IPS DF 19.7 (cell line): ENCODE data around the gene KDM4C.
"Not testable (repeated sequence)": the region's sequence is repeated elsewhere in the genome, so short reads cannot be mapped to it uniquely, and the experiment has no call there.

ENCODE experiments used
- DNase-seq: peaks from one replicate; pipeline ENCODE4 v3.0.0-alpha.2; 2013; ENCODE audit warnings: low read depth, low spot score

The KDM4C gene

DNA sequence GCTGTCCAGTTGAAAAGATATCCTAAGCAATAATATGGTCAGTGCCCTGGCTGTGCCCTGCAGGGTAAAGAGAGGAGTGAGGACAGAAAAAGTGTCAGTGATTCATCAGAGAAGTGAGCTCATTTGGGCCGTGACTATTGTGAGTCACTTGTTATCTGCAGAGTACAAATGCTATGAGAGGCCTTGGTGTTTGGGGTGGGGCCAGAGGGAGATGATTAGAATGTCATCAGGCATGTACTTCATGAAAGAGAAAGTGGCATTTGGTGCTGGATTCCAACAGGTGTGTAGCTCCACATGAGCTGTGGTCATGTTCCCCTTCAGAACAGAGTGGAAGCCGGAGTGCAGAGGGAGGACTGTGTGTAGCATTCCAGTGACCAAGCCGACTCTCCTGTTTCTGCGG is 174.1 kb downstream of the KDM4C start:
- no peak for DNase-seq

DNA sequence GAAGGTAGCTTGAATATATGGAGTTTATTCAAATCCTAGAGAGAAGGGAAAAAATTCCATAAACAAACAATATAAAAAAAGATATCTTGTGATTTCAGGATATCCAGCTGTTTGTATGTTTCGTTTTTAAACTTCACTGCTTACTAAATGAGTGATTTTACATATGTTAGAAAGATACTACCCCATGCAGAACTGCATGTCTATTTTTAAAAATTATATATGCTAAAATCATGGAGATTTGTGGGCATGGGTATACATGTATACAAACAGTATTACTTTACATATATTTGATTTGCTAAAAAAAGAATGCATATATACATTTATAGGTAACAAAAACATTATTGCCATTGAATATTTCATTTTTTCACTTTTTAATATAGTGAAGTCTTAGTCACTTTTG is 178.3 kb downstream of the KDM4C start:
- DNase-seq, result no peak

DNA sequence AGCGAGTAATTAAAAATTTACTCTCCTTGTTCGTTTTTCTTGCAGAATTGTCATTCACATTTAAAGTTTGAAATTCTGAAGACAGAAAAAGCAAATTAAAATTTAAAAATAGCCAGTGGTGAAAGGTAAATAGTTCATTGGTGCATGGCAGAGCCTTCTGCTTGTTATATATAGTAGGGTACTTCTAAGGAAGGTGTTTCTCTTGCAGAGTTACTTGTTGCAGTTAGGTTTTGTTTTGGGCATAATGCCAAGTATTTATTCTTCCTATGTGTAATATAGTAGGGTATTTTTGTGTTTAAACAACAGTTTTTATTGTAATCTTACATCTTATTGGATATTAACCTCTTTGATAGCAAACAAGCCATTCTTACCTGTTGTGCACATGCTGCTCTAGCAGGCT is 179.4 kb downstream of the KDM4C start:
- DNase-seq, result no peak

DNA sequence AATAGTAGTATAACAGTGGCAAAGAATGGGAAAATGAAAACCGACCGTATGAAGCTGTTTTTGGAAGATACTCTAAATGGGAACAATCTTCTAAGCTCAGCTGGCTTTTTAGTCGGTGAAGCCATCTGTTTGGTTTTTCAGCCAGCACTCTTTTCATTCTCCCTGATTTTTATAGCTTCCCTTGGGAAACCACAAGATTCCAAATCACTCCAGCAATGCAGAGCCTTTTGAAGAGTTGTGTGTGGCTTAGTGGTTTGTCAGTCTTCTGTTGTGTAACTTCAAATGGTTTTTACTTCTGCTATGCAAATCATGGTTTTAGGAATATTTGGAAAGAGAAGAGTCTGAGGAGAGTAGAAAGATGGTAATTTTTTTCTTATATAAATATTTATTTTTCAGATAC is 180.7 kb downstream of the KDM4C start:
- DNase-seq, result no peak

DNA sequence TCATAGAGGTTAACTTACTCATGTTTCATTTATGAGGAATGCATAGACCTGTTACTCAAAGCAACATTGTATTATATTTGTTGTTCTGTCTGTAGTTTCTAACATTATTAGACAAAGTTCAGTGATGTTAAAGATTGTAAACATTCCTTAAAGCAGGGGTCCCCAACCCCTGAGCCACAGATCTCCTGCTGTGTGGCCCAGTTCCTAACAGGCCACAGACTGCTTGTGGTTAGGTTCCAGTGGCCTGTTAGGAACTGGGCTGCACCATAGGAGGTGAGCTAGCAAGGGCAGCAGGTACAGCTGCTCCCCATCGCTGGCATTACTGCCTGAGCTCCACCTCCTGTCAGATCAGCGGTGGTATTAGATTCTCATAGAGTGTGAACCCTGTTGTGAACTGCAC is 181.1 kb downstream of the KDM4C start:
- no peak for DNase-seq

DNA sequence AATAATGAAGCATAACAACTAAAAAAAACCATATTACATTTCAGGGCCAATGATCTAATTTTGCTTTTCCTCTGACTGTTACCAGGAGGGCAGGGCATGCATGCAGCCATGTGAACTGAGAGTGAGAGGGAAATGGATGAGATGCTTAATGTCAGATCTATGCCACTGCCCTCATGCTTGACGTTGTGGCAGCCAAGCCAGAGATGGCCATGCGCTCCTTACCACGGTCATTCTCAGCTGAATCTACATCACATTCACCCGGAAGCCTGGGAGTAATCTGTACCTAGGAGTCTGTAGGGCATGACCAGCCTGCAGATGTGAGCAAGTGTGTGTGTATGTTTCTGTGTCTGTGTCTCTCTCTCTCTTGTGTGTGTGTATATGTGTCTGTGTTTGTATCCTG is 183.7 kb downstream of the KDM4C start:
- no peak for DNase-seq

DNA sequence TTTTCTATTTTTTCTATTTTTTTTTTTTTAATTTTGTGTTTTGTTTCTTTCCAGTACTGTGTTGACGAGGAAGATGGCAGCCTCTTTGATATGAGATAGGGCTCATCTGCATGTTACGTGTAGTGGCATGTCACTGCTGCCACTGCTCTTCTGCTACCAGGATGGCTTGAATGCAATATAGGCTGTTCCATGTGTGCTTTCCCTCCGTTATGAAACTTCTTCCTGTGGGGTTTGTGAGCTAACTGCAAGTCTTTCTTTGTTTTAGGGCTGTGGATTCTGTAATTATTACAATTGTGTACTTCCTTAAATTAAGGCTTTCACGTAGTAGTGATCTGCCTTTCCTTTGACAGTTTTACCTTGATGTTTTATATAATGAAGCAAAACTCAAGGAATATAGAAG is 184.6 kb downstream of the KDM4C start:
- no peak for DNase-seq

DNA sequence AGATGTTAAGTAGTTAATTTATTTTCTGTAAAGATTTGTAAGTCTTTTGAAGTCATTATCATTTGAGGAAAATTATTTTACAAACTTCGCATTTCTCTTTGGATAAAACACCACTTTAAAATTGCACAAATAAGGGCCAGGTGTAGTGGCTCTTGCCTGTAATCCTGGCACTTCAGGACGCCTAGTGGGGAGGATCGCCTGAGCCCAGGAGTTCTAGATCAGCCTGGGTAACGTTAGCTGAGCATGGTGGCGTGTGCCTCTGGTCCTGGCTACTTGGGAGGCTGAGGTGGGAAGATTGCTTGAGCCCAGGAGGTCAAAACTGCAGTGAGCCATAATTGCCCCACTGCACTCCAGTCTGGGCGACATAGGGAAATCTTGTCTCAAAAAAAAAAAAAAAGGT is 185.5 kb downstream of the KDM4C start:
- no peak for DNase-seq

DNA sequence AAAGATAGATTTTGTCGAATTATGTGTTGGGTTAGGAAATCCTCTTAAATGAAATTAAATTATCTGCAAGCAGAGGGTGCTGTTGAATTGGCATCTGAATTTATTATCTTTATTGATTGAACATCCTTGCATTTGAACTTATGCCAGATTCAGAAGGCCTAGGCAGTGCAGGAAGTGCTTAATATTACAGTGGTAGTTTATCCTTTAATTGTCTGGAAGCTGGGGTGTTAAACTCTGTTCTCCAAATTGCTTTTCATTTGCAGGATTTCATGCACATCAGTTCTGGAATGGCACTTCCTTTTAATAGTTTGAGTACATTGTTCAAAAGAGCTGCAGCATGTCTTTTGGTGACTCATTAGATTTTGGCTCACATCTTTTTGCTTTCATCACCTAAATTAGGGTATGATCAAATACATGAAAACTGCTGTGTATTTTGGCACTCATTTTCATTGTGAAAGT is 186.3 kb downstream of the KDM4C start:
- DNase-seq, result no peak

DNA sequence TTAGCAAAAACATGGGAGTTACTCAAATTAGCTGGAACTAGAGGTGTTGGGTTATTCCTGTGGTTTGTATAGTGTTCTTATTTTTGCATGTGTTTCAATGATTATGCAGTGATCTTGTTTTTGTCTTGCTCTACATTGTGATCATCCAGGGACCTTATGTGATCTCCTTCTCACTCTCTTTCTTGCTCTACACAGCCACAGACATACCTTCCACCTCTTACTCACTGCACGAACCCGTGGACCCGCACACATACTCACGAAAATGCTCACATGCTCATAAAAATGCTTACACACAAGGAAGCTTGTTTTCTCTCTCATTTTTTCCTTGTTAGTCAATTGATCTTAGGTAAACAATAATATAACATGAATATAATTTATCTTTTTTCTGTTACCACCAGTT is 187.1 kb downstream of the KDM4C start:
- DNase-seq, result no peak

DNA sequence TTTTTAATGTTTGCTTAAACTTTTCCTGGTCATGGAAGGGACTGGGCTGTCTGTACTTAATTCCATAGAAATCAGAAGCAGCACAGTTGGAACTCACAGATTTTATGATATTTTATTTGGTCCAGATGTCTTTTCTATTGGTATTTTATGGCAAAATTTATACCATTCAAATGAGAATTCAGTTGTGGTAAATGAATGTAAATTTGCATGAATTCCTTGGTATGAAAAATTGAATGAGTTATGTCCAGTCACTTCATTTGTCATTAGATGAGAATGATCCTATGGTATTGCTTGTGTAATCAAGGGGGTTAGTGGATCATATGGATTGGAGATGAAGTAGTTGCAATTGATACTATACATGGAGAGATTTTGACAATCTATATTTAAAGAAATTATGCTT is 188.0 kb downstream of the KDM4C start:
- DNase-seq, result no peak

DNA sequence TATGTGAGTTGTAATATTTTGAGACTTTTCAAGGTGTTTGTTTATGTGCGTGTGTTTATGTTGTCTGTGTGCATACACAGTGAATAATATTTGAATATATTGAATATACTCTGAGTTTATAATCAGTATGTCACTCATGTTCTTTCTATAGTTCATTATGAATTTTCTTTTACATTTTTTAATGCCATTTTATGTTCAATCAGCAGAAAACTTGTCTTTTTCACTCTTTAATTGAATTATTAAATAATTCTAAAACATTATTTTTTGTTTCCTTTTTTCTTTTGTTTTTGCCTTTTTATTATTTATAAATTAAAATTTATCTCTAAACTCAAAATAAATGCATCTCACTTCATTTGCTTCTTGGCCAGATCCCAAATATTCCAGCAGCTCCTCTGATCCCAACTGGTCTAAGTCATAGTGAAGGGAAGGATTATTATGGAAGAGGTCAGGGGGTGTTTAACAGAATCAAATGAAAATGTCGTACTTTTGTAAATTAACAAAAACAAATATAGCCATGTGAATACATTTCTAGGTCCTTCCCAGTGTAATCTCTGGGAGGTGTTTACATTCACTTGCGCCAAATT is 188.9 kb downstream of the KDM4C start:
- DNase-seq, result no peak

DNA sequence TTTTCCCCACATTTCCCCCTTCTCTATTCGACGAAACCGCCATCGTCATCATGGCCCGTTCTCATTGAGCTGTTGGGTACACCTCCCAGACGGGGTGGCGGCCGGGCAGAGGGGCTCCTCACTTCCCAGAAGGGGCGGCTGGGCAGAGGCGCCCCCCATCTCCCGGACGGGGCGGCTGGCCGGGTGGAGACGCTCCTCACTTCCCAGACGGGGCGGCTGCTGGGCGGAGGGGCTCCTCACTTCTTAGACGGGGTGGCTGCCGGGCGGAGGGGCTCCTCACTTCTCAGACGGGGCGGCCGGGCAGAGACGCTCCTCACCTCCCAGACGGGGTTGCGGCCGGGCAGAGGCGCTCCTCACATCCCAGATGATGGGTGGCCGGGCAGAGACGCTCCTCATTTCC is 191.1 kb downstream of the KDM4C start:
- DNase-seq, result not testable (repeated sequence)

DNA sequence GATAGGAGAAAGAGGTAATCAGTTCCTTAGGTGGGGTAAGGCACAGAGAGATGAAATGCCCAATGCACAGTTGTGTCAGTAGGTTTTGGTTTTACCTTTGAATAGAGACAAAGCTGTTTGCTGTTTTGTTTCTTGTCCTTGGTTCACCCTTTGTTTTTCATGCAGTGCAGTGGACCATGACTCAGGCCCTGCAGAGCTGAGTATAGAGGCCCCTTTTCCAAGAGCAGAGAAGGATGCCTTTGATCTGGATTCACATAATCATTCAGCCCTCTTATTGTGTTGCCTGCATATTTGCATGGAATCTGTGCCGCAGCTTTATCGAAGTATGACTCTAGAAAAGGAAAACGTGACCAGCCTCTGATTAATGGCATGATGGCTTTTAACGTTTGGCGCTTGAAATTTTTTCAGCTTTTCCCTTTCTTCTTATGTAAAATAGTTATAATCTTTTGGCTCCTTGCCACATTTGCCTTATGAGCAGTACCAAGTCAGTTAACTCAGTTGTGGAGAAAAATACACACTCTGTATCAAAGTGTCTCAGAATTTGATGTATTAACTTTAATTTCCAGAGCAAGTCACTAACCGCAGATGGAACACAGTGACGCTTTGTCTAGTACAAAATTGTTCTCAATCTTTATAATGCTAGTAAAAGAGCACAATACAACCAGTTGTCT is 197.6 kb downstream of the KDM4C start:
- DNase-seq, result no peak

DNA sequence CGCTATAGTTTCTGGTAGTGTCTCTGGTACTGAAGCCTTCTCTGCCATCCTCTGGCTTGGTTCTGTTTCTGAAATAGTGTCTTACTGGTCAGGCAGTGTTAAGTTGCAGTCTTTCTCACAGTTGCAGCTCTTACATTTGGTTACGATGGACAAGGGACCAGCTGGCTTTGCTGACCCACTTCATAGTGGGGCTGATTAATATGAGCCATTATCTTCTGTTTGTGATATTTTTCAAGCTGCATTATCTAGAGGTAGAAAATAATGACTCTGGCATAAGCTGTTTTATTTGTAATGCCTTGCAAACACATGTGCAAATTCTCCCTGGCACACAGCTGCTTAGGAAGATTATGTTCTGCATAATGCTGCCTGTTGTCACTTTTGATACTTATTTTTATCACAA is 199.1 kb downstream of the KDM4C start:
- no peak for DNase-seq

DNA sequence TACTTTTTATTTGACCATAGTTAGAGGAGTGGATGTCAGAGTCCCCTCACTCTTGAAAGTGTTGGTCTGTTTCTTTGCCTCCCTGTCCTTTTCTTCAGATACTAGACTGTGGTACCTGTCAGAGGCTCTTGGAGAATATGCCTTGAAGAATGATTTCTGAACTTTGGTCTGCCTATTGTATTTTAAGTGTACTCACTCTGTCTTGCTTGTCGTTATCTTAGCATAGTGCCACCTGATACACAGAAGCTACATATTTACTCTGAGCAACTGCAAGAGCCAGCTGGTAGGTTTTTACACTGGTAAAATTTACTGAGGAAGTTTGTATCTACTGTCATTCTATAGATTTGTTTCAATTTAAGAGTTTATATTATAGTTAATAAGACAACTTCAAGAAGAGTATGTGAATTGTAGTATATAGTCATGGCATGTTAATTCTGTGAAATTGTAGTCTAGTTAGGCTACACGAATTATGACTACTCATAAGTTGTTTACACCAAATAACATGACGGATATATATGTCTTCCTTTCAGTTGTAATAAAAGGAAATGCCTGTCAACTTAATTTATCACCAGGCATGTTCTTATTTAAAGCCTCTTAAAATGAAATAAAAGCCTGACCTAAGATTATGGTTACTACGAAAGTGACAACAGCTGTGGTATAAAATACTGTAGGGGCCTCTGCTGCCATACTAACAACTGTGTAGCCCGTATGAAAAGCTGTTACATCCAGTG is 201.7 kb downstream of the KDM4C start:
- DNase-seq, result no peak

DNA sequence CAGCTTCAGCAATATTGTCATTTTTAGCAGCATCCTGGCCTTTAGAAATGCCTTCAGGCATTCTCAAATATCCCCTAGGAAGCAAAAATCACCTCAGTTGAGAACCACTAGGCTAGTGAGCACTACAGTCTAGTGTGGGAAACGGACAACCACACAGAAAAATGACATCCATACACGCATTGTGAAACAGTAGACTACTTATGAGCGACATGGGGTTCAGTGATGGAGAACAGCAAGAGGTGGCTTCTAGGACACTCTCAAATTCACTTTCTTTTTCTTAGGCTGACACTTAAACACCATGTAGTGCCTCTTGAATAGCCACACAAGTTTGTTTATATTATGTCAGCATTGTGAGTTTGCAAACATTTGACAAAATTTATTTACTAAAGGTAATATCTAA is 203.0 kb downstream of the KDM4C start:
- no peak for DNase-seq

DNA sequence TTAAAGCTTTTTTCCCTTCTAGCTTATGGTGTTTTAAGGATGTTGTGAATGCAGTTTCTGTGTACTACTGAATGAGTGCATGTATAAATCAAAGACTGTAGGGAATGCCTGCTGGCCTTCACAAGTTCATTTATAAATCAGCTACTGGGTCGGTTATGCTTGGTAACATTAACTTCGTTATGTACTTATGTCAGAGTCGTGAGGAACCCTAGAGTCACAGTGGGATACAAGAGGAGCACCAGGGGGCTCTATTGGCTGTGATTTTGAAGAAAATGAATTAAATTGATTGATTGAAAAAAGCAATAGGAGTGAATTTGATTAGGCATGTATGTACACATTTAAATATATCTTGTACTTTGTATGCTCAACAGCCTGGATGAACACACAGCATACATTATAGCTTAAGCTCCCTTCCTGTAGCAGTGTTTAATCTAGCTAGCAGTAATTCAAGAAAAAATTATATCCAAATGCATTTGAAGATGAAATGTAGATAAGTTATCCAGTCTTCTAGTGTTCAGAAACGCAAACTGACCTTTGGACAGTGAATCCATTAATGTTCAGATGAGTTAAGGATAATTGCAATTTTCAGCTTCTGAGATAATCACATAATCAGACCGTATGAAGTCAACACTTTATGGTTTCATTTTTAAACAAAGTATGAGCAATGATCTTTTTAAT is 204.2 kb downstream of the KDM4C start:
- DNase-seq, result no peak

DNA sequence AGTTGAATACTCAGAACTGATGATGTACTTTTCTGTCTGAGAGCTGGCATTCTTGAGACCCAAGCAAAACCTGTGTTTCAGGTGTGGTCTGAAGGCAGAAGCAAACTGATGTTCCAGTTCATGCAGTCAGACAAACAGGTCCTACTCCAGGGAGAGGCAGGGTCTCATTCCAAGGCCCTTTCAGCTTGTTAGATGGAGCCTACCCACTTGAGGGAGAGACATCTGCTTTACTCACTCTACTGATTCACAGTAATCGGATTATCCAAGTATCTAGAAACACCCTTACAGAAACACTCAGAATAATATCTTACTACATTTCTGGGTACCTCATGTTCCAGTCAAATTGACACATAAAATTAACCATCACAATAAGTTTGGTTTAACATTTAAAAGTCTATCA is 207.8 kb downstream of the KDM4C start:
- no peak for DNase-seq

DNA sequence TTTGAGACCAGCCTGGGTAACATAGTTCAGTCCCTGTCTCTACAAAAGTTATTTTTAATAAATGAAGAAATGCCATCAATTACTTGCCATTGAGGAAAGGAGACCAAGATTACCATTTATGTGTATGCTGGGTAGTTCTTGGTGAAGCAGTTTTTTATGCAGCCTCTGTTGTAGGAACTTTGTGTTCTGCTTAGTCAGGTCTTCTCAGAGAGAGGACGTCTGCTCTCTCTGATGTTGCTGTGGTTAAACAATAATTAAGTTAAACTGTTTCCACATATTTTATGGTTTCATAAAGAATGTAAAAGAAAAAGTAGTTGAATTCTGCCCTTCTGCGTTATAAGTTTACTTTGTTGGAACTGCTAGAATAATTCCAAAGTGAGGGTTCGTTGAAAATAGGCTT is 210.5 kb downstream of the KDM4C start:
- DNase-seq, result no peak

DNA sequence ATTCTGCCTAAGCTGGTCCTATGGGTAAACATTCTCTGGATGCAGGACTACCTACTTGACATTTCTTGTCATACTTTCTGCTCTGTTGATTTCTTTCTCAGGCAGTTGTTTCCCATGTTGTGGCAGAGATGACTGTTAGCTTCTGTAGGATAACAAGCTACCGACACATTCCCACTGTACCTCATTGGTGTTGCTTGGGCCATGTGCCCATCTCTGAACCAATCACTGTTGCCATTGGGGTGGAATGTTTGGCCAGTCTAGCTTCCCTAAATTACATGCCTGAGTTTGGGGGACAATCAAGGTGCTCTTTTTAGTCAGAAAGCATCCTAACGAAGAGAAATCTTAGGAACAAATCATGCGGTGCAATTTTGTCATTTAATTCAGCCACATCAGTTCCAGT is 212.0 kb downstream of the KDM4C start:
- no peak for DNase-seq

DNA sequence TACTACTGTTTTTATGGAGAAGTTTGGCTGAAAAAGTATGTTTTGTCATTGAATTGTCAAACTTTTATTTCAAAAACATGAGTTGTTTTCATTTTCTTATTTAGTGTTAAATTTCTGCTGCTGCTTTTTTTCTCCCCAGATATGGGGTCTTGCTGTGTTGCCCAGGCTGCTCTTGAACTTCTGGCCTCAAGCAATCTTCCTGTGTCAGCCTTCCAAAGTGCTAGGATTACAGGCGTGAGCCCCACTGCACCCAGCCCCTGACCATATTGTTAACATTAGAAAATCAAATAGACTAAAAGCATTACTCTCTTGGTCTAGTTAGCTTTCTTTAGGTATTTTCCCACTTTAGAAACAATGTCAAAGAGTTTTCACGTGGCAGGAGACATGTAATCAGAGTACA is 215.3 kb downstream of the KDM4C start:
- no peak for DNase-seq

DNA sequence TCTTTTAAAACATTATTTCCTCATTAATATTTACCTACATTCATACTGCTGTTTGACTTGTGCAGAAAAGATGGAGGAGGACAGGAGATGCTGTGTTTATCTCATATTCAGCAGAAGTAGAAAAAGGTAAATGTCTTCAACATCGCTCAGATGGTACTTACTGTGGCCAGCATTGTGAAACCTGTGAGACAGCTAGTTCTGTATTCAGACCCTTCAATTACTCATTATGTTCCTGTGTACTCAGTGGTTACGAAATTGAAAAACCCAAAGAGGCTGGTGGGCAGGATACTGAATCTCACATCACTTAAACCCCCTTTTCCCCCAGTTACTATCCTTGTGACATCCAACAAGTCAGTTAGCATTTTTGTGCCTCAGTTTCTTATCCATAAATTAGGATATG is 216.0 kb downstream of the KDM4C start:
- DNase-seq, result no peak
